Left ventricle myocardium inferior (tissue), 1 donor: ENCODE data around the gene PEG3. TPM values are rescaled to one million over a fixed set of nuclear protein-coding genes. Genes with fewer than 3 reads are reported as not detected.

Experiments
- DNase-seq: peaks from one replicate; pipeline ENCODE4 v3.0.0-alpha.2; 2020
- H3K27ac ChIP-seq: fragments of 200-600 bp; replicated peaks from 2 replicates; pipeline ENCODE4 v1.8.0; 2021
- H3K27me3 ChIP-seq: fragments of 200-600 bp; 2 replicates; pipeline ENCODE4 v1.8.0; 2021; ENCODE audit warnings: low read depth
- H3K36me3 ChIP-seq: fragments of 200-600 bp; 2 replicates; pipeline ENCODE4 v1.8.0; 2021
- H3K4me1 ChIP-seq: fragments of 200-600 bp; 2 replicates; pipeline ENCODE4 v1.8.0; 2021
- H3K4me3 ChIP-seq: fragments of 200-600 bp; 2 replicates; pipeline ENCODE4 v1.8.0; 2021; ENCODE audit warnings: mild to moderate bottlenecking, moderate library complexity
- H3K9me3 ChIP-seq: fragments of 200-600 bp; replicated peaks from 2 replicates; pipeline ENCODE4 v1.8.0; 2021
- intact Hi-C: fragments of 100-400 bp; cut with micrococcal nuclease; formaldehyde crosslinking; loops from one replicate; pipeline ENCODE4 v1.11.0; 2022
- total RNA-seq: library from RNA; stranded (reverse); fragmentation: NEBNext Ultra II Directional; extraction: Animal tissue kit (Norgen Biotek cat#: 25700); gene quantifications from one replicate; pipeline ENCODE4 v1.2.1, GENCODE V29; 2021
- TF ChIP-seq, protein P1 (sequence below): fragments of 200-600 bp; IDR thresholded peaks from 2 replicates; pipeline ENCODE4 v1.8.0; 2021; ENCODE audit warnings: antibody characterized with exemption, mild to moderate bottlenecking, borderline replicate concordance
- donor health status: DM: no; HTN: yes; CAD: no; lungs with severe emphysema.

Gene PEG3
- total RNA-seq, 1 donor from 2014 or later, result 10.0 TPM

DNA sequence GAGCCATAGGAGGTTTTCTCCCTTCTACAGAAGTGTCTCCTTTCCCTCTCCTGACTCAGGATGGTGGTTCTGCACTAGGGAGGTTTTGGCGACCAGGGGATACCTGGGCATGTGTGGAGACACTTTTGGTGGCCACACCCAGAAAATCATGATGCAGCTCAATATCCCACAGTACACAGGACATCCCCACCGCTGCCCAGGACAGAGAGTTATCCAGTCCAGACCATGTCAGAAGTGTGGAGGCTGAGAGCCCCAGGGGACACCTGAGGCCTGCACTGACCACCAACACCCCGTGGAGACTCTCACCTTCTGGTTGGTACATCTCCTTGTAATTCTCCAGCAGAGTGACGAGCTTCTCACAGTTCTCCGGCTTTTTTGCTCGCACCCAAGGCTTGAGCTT is 16.6 kb downstream of the PEG3 start:
- TF ChIP-seq, protein P1, sequence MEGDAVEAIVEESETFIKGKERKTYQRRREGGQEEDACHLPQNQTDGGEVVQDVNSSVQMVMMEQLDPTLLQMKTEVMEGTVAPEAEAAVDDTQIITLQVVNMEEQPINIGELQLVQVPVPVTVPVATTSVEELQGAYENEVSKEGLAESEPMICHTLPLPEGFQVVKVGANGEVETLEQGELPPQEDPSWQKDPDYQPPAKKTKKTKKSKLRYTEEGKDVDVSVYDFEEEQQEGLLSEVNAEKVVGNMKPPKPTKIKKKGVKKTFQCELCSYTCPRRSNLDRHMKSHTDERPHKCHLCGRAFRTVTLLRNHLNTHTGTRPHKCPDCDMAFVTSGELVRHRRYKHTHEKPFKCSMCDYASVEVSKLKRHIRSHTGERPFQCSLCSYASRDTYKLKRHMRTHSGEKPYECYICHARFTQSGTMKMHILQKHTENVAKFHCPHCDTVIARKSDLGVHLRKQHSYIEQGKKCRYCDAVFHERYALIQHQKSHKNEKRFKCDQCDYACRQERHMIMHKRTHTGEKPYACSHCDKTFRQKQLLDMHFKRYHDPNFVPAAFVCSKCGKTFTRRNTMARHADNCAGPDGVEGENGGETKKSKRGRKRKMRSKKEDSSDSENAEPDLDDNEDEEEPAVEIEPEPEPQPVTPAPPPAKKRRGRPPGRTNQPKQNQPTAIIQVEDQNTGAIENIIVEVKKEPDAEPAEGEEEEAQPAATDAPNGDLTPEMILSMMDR, result no peak
- intact Hi-C loops, result no loop called here

DNA sequence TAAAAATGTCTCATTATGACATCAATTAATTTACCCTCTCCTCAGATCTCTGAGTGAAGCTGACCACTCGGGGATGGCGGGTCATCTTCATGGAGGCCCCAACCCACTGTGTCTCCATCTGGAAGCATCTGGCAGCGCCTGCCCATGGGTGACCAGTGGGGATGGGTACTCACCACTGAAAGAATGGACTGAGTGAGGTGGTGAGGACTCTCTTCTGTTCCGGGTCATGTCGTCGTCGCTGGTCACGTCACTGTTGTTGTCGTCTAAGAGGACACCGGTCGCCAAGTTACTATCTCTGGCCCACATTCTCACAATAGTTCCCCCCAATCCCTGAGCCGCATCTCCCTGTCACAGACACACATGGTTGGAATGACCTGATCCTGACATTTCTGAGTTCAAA is 17.1 kb downstream of the PEG3 start:
- TF ChIP-seq, protein P1, result no peak
- H3K4me1 ChIP-seq, result no peaks in the 10 kb centered on the region
- DNase-seq, result no peak
- H3K4me3 ChIP-seq, result no peak overlapping the region
- no peak overlapping the region for H3K27ac ChIP-seq
- intact Hi-C loops, result no loop called here
- no peaks in the 10 kb centered on the region for H3K27me3 ChIP-seq
- H3K36me3 ChIP-seq, result peaks cover 24% of the 10 kb centered on the region
- no peaks in the 10 kb centered on the region for H3K9me3 ChIP-seq

More for the DNA sequence above, 16.6 kb downstream of the PEG3 start:
- H3K36me3 ChIP-seq, result peaks cover 23% of the 10 kb centered on the region
- DNase-seq, result no peak
- H3K27ac ChIP-seq, result no peak overlapping the region
- no peaks in the 10 kb centered on the region for H3K9me3 ChIP-seq
- no peak overlapping the region for H3K4me3 ChIP-seq
- no peaks in the 10 kb centered on the region for H3K27me3 ChIP-seq
- no peaks in the 10 kb centered on the region for H3K4me1 ChIP-seq

DNA sequence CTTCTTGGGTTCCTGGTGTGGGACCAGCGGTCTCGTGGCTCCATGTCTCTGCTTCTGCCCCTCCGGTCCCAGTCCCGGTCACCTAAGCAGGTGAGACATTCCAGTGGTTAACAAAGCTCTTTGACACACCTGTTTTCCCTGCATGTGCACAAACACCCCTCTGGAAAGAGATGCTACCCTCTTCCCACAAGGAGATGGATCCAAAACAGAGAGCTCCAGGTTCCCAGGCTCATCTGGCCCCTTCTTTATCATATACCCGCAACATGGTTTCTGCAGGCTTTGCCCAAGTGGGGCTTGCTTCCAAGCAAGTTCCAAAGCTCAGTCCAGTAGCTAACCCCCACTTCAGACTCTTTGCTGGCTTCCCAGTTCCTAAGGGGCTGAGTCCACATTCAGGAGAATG is 17.8 kb downstream of the PEG3 start:
- H3K4me3 ChIP-seq, result no peak overlapping the region
- H3K36me3 ChIP-seq, result peaks cover 30% of the 10 kb centered on the region
- TF ChIP-seq, protein P1, result no peak
- no peaks in the 10 kb centered on the region for H3K4me1 ChIP-seq
- H3K9me3 ChIP-seq, result no peaks in the 10 kb centered on the region
- no peak overlapping the region for H3K27ac ChIP-seq
- DNase-seq, result no peak
- intact Hi-C loops, result no loop called here
- H3K27me3 ChIP-seq, result no peaks in the 10 kb centered on the region

DNA sequence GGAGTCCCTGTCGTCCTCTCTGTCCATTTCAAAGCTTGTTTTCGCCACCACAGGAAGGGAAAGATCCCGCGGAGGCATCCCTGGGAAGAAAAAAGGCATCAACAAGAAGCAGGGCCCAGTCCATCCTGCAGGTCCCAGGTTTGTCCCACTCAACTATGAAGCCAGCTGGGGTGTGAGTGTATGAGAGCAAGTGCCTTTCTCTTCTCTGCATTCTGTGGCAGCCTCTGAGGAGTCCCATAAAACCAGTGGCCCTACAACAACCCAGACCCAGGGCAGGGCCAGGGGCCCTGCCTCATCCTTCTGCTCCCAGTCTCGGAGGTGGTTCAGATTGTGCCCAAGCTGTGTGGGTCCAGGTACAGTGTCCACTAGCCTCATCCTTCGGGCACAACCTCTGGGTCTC is 18.9 kb downstream of the PEG3 start:
- Histone ChIP-seq H3K27me3 (no peaks in the 10 kb centered on the region), H3K4me3 (no peak overlapping the region), H3K9me3 (no peaks in the 10 kb centered on the region), H3K36me3 (peaks cover 41% of the 10 kb centered on the region), H3K4me1 (no peaks in the 10 kb centered on the region), H3K27ac (no peak overlapping the region)
- DNase-seq, result no peak
- intact Hi-C loops, result no loop called here
- TF ChIP-seq, protein P1, result no peak

DNA sequence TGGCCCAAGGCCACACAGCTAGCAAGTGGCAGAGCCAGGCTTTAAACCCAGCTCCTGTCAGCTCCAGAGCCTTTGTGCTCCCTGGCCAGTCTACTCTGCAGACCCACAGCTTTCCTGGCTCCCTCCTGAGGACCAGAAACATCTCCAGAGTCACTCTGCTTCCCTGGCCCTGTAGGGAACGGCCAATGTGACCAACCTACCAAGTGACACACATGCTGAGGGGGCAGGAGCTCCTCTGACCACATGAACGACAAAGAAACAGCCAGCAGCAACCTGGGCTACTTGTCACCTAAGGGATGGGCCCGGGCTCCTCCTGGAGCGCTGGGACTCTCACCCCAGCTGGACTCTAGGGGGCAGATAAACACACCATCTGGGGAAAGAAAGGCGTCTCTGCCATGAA is 19.3 kb downstream of the PEG3 start:
- intact Hi-C loops, result no loop called here
- DNase-seq, result no peak
- no peaks in the 10 kb centered on the region for H3K9me3 ChIP-seq
- H3K4me1 ChIP-seq, result no peaks in the 10 kb centered on the region
- no peaks in the 10 kb centered on the region for H3K27me3 ChIP-seq
- H3K36me3 ChIP-seq, result peaks cover 45% of the 10 kb centered on the region
- no peak overlapping the region for H3K27ac ChIP-seq
- no peak overlapping the region for H3K4me3 ChIP-seq
- TF ChIP-seq, protein P1, result no peak

DNA sequence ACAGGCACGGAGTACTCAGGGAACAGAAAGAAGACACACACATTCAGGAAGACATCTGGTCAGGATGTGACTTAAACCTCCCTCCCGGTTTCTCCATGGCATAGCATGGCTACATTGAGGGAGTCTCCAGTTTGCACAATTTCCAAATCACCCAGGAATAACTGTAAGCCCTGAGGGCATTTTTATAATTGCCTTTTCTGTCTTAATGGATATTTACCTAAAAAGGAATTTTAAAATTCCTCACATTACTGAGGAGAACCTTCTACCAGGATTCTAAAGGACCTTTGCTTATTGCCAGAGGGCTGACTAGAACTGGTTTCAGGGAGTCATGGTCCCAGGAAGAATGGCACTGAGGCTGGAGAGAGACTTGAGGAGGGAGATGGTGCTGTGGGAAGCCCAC is 21.4 kb downstream of the PEG3 start:
- peaks cover 48% of the 10 kb centered on the region for H3K36me3 ChIP-seq
- H3K9me3 ChIP-seq, result no peaks in the 10 kb centered on the region
- H3K4me3 ChIP-seq, result no peak overlapping the region
- TF ChIP-seq, protein P1, result no peak
- H3K4me1 ChIP-seq, result no peaks in the 10 kb centered on the region
- intact Hi-C loops, result no loop called here
- no peaks in the 10 kb centered on the region for H3K27me3 ChIP-seq
- no peak overlapping the region for H3K27ac ChIP-seq
- no peak for DNase-seq
